Liver (tissue), 9 donors: ENCODE results near the gene COL21A1. TPM values are rescaled to one million over a fixed set of nuclear protein-coding genes. Genes with fewer than 3 reads are reported as not detected.

Source experiments
- DNase-seq: peaks from one replicate; pipeline ENCODE4 v3.0.0-alpha.2; 2017; ENCODE audit warnings: low spot score
- H3K27ac ChIP-seq, 2 donors: one replicate each; pipeline ENCODE4 v1.7.0; 2013; ENCODE audit warnings: inconsistent platforms in 2 of 2, low read length in 2 of 2, control low read depth in 1 of 2, low read depth in 1 of 2, mild to moderate bottlenecking in 1 of 2
- H3K27me3 ChIP-seq, 4 donors: one replicate each; pipeline versions ENCODE4 v1.6.1 to v1.7.0; 2013; ENCODE audit warnings: low read length in 3 of 4, inconsistent platforms in 1 of 4, mild to moderate bottlenecking in 1 of 4, moderate library complexity in 1 of 4; ENCODE audit not compliant: control insufficient read depth in 4 of 4, insufficient read depth in 4 of 4
- H3K36me3 ChIP-seq, 4 donors: one replicate each; pipeline versions ENCODE4 v1.6.1 to v1.7.0; 2013; ENCODE audit warnings: low read length in 3 of 4, mild to moderate bottlenecking in 3 of 4, low read depth in 1 of 4, moderate library complexity in 1 of 4; ENCODE audit not compliant: control insufficient read depth in 4 of 4, insufficient read depth in 3 of 4
- H3K4me1 ChIP-seq, 4 donors: one replicate each; pipeline versions ENCODE4 v1.6.1 to v1.7.0; 2013; ENCODE audit warnings: low read length in 3 of 4, mild to moderate bottlenecking in 3 of 4, moderate library complexity in 1 of 4; ENCODE audit not compliant: control insufficient read depth in 4 of 4, insufficient read depth in 4 of 4
- H3K4me3 ChIP-seq, 3 donors: one replicate each; pipeline versions ENCODE4 v1.6.1 to v1.7.0; 2013; ENCODE audit warnings: low read length in 3 of 3, control low read depth in 1 of 3, low read depth in 1 of 3, mild to moderate bottlenecking in 1 of 3
- H3K9ac ChIP-seq, 2 donors: one replicate each; pipeline ENCODE4 v1.7.0; 2013; ENCODE audit warnings: low read length in 2 of 2, mild to moderate bottlenecking in 2 of 2, moderate library complexity in 2 of 2, control low read depth in 1 of 2, low read depth in 1 of 2
- H3K9me3 ChIP-seq, 4 donors: one replicate each; pipeline versions ENCODE4 v1.6.1 to v1.7.0; 2013; ENCODE audit warnings: low read length in 3 of 4; ENCODE audit not compliant: control insufficient read depth in 4 of 4
- CTCF ChIP-seq: fragments of 150-350 bp; IDR thresholded peaks from 2 replicates; pipeline ENCODE4 v1.5.1; 2017; ENCODE audit warnings: improper control_type of control experiment, low read depth, low read length; ENCODE audit not compliant: missing input control
- FOXA2 ChIP-seq: IDR thresholded peaks from 2 replicates; pipeline ENCODE4 v1.6.1; 2016; ENCODE audit warnings: antibody characterized with exemption
- GABPA ChIP-seq, 2 donors: IDR thresholded peaks in 1 of 2; conservative IDR thresholded peaks in 1 of 2; 2 replicates each; pipeline ENCODE4 v1.6.1; 2016; ENCODE audit warnings: antibody characterized with exemption in 2 of 2, mild to moderate bottlenecking in 1 of 2, moderate library complexity in 1 of 2
- HNF4A ChIP-seq, 2 donors: conservative IDR thresholded peaks; 2 replicates each; pipeline ENCODE4 v1.6.1; 2016; ENCODE audit warnings: antibody characterized with exemption in 2 of 2, mild to moderate bottlenecking in 2 of 2
- NR2F2 ChIP-seq: IDR thresholded peaks from 2 replicates; pipeline ENCODE4 v1.6.1; 2016; ENCODE audit warnings: antibody characterized with exemption
- RAD21 ChIP-seq, 2 donors: IDR thresholded peaks; 2 replicates each; pipeline ENCODE4 v1.6.1; 2016; ENCODE audit warnings: antibody characterized with exemption in 2 of 2, mild to moderate bottlenecking in 2 of 2
- REST ChIP-seq: IDR thresholded peaks from 2 replicates; pipeline ENCODE4 v1.6.1; 2016; ENCODE audit warnings: antibody characterized with exemption, mild to moderate bottlenecking
- TAF1 ChIP-seq: conservative IDR thresholded peaks from 2 replicates; pipeline ENCODE4 v1.6.1; 2016; ENCODE audit warnings: antibody characterized with exemption, mild to moderate bottlenecking
- YY1 ChIP-seq: IDR thresholded peaks from 2 replicates; pipeline ENCODE4 v1.6.1; 2016; ENCODE audit warnings: antibody characterized with exemption, mild to moderate bottlenecking
- ZBTB33 ChIP-seq: IDR thresholded peaks from 2 replicates; pipeline ENCODE4 v1.6.1; 2016; ENCODE audit warnings: antibody characterized with exemption
- whole genome bisulfite sequencing: extraction: QIAGEN DNeasy Blood & Tissue Kit; methylation state at CpG from one replicate; pipeline ENCODE4 v1.1.7; 2013; 5-methylcytosine and 5-hydroxymethylcytosine counted together
- polyA plus RNA-seq, 2 donors: library from polyadenylated mRNA; stranded (reverse) in 1 of 2; unstranded in 1 of 2; fragments of 200-250 nt in 1 of 2; fragments of >200 nt in 1 of 2; fragmentation: Nextera tagmentation in 1 of 2; extraction: Ambion mirVana in 1 of 2; gene quantifications; one replicate each; pipeline versions ENCODE4 v1.2.1 to v1.2.3, GENCODE V29; 2013 to 2015
- total RNA-seq, 2 donors: library from RNA; depleted of rRNA; stranded (reverse); fragments of >200 nt; gene quantifications; one replicate each; pipeline ENCODE4 v1.2.3, GENCODE V29; 2014
- TF ChIP-seq, protein P1 (sequence below): IDR thresholded peaks from 2 replicates; pipeline ENCODE4 v1.6.1; 2016; ENCODE audit warnings: antibody characterized with exemption
- TF ChIP-seq, protein P2 (sequence below): IDR thresholded peaks from 2 replicates; pipeline ENCODE4 v1.6.1; 2016; ENCODE audit warnings: antibody characterized with exemption
- donor health status: healthy.
- donor health status: healthy.
- donor health status: healthy.
- donor health status: healthy.
- donor health status: healthy.

The COL21A1 gene
- total and polyA plus RNA-seq, 4 donors = 0.48 to 1.3 (median 0.52) TPM

DNA sequence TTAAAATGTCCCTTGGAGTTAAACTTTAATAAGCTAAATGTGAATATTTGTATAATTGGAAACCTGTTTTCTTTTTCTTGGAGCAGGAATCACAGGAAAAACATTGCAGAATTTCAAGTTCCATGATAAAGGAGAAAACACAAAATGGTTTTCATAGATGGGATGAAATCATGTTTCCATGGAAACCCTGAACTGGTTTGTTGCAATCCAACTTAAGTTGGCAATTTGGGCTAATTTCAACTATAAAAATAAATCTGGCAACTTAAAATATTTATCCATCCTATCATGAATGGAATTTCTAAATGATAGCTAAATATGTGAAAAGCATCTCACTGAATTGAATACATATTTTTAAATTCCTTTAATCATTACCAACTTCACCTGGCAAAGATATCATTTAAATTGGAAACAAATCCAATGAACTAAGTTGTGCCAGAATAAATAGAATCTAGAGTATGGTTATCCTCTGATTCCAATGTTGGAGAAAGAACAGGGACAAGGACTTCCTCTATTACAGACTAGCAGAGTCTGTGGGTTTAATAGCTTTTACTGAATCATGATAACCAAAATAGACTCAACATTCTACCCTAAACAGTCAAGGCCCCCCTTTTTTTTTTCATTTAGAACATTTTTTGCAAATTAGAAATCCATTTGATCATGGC, 33.2 kb downstream of the COL21A1 start (continued):
- TF ChIP-seq REST = no peak
- TF ChIP-seq HNF4A (conservative IDR thresholded peaks at IDR 0.05) = no peak
- no peak for TF ChIP-seq GABPA (IDR thresholded peaks at IDR 0.05 in 1 of 2, conservative IDR thresholded peaks at IDR 0.05 in 1 of 2)
- TF ChIP-seq YY1 = no peak
- TF ChIP-seq NR2F2 = no peak

GRCh38 chr6:56211724-56212123, 35.7 kb downstream of the COL21A1 start:
- H3K9ac ChIP-seq = no peak overlapping the region
- TF ChIP-seq HNF4A (conservative IDR thresholded peaks at IDR 0.05) (no peak), NR2F2 (no peak), CTCF (no peak), ZBTB33 (no peak)
- TF ChIP-seq, protein P1, sequence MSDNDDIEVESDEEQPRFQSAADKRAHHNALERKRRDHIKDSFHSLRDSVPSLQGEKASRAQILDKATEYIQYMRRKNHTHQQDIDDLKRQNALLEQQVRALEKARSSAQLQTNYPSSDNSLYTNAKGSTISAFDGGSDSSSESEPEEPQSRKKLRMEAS = no peak
- WGBS = 50% methylated on average over 2 of the region's 2 CpGs
- no peaks in the 10 kb centered on the region for H3K9me3 ChIP-seq
- no peaks in the 10 kb centered on the region for H3K4me1 ChIP-seq
- no peak for DNase-seq
- H3K4me3 ChIP-seq = no peak overlapping the region
- H3K27me3 ChIP-seq = no peaks in the 10 kb centered on the region
- H3K36me3 ChIP-seq = no peaks in the 10 kb centered on the region
- no peak overlapping the region for H3K27ac ChIP-seq

GRCh38 chr6:56204134-56204533, 43.2 kb downstream of the COL21A1 start:
- H3K9ac ChIP-seq = no peak overlapping the region
- no peaks in the 10 kb centered on the region for H3K4me1 ChIP-seq
- WGBS = 61% methylated on average over 4 of the region's 4 CpGs

More at GRCh38 chr6:56204134-56204533, 43.2 kb downstream of the COL21A1 start:
- TF ChIP-seq NR2F2 (no peak), RAD21 (IDR thresholded peaks at IDR 0.05) (no peak), GABPA (IDR thresholded peaks at IDR 0.05 in 1 of 2, conservative IDR thresholded peaks at IDR 0.05 in 1 of 2) (no peak), CTCF (no peak), FOXA2 (no peak), TAF1 (no peak)
- TF ChIP-seq, protein P2, sequence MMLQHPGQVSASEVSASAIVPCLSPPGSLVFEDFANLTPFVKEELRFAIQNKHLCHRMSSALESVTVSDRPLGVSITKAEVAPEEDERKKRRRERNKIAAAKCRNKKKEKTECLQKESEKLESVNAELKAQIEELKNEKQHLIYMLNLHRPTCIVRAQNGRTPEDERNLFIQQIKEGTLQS = no peak
- TF ChIP-seq, protein P1 = no peak
- no peak for DNase-seq
- H3K27me3 ChIP-seq = no peaks in the 10 kb centered on the region
- H3K36me3 ChIP-seq = no peaks in the 10 kb centered on the region
- no peaks in the 10 kb centered on the region for H3K9me3 ChIP-seq
- no peak overlapping the region for H3K4me3 ChIP-seq
- no peak overlapping the region for H3K27ac ChIP-seq
